OCI-LY3 (cell line): Measurements from ENCODE around the gene SPAG6.

Experiments
- EZH2phosphoT487 ChIP-seq: fragments of 200-600 bp; shearing (Covaris generic); IDR thresholded peaks from 2 replicates; pipeline ENCODE4 v1.6.1; 2018; ENCODE audit warnings: antibody characterized with exemption, mixed run types, low read depth
- TF ChIP-seq, protein P1 (sequence below): fragments of 200-600, 300-600 bp; sonication (generic); IDR thresholded peaks from 2 replicates; pipeline ENCODE4 v1.5.1; 2014; ENCODE audit warnings: antibody characterized with exemption, low read length, low read depth

GRCh38 chr10:22461891-22462290, 116.6 kb downstream of the SPAG6 start:
- no peak for TF ChIP-seq EZH2phosphoT487
- TF ChIP-seq, protein P1, sequence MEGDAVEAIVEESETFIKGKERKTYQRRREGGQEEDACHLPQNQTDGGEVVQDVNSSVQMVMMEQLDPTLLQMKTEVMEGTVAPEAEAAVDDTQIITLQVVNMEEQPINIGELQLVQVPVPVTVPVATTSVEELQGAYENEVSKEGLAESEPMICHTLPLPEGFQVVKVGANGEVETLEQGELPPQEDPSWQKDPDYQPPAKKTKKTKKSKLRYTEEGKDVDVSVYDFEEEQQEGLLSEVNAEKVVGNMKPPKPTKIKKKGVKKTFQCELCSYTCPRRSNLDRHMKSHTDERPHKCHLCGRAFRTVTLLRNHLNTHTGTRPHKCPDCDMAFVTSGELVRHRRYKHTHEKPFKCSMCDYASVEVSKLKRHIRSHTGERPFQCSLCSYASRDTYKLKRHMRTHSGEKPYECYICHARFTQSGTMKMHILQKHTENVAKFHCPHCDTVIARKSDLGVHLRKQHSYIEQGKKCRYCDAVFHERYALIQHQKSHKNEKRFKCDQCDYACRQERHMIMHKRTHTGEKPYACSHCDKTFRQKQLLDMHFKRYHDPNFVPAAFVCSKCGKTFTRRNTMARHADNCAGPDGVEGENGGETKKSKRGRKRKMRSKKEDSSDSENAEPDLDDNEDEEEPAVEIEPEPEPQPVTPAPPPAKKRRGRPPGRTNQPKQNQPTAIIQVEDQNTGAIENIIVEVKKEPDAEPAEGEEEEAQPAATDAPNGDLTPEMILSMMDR, result no peak
